ENCODE results near the gene OSBPL10.

OSBPL10 gene

DNA sequence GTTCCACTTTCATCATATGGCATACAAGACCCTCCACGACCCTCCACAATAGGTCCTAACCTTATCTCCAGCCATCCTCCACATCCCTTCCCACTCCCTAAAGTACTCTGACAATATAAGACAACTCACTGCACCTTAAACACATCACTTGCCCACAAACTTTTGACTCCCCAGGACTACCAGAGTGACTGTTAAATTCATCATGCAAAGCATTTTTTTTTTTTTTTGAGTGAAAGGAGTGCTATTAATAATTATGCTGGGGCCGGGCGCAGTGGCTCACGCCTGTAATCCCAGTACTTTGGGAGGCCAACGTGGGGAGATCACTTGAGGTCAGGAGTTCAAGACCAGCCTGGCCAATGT lies 55.8 kb downstream of the OSBPL10 start:
- DNase-seq (ENCODE audit: low read depth in 2 of 2) = no peak

DNA sequence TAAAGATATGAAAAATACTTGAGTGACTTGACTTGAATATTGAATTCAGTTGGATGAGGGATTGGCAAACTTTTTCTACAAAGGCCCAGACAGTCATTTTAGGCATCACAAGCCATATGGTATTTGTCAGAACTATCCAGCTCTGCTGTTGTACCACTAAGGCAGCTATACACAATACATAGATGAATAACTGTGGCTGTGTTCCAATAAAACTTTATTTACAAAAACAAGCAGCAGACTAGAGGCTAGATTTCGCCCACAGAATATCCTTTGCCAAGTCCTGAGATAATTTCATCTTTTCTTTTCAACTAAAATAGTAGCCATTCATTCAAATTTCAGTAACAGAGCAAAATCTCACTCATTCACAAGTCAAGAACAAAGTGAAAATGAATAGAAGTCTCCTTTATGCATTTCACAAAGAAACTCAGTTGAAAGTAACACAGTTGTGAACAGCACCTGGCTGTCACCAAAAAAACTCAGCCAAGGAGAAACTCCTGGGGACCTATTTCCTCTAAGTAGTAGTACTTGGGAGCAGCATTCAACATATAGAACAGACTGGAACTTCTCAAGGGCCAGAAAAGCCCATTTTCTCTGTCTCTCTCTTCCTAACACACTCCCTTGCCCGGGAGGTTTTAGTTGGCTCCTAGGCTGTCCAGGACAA lies 56.3 kb downstream of the OSBPL10 start:
- DNase-seq (ENCODE audit: low read depth in 2 of 2) = no peak

- DNase-seq (ENCODE audit: low read depth in 2 of 2) = no peak
Measured at GRCh38 chr3:31922962-31923361, 58.1 kb downstream of the OSBPL10 start.

GRCh38 chr3:31921837-31922236 lies 59.2 kb downstream of the OSBPL10 start:
- no peak for DNase-seq (ENCODE audit: low read depth in 2 of 2)

DNA sequence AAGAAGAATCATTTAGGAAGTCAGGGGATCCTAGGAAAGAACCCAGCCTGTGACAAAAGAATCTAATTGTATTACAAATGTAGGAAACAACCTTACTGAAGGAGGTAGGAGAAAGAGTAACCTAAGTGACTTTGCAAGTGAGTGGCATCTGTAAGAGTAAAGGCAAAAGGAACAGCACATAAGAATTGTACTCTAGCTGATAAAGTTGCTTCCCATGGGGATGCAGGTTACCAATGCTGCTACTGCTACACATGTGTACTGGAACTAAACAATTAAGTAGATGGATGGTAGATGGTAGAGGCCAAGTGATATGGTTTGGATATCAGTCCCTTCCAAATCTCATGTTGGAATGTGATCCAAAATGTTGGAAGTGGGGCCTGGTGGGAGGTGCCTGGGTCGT lies 60.8 kb downstream of the OSBPL10 start:
- no peak for DNase-seq (ENCODE audit: low read depth in 2 of 2)

- DNase-seq (ENCODE audit: low read depth in 2 of 2) = no peak
Measured at GRCh38 chr3:31919528-31919927, 61.5 kb downstream of the OSBPL10 start.

- DNase-seq (ENCODE audit: low read depth in 2 of 2) = no peak
Measured at GRCh38 chr3:31918179-31919150, 62.6 kb downstream of the OSBPL10 start.

GRCh38 chr3:31917303-31918005 lies 63.6 kb downstream of the OSBPL10 start:
- no peak for DNase-seq (ENCODE audit: low read depth in 2 of 2)

GRCh38 chr3:31911643-31912042 lies 69.4 kb downstream of the OSBPL10 start:
- no peak for DNase-seq (ENCODE audit: low read depth in 2 of 2)

DNA sequence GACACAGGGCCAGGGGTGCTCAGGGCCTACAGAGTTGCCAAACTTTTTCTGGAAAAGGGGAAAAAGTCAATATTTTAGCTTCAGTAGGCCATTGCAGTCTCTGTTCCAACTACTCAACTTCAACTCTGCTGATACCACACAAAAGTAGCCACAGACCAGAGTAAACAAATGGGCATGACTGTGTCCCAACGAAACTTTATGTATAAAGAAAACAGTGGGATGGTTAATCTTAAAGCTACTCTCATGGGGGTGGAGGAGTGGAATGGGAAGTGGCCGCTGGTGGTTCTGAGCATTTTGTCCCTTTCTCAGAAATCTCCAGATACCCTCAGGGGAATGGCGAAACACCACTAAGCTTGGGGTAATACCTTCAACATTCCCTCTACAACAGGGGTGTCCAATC lies 69.9 kb downstream of the OSBPL10 start:
- no peak for DNase-seq (ENCODE audit: low read depth in 2 of 2)

DNA sequence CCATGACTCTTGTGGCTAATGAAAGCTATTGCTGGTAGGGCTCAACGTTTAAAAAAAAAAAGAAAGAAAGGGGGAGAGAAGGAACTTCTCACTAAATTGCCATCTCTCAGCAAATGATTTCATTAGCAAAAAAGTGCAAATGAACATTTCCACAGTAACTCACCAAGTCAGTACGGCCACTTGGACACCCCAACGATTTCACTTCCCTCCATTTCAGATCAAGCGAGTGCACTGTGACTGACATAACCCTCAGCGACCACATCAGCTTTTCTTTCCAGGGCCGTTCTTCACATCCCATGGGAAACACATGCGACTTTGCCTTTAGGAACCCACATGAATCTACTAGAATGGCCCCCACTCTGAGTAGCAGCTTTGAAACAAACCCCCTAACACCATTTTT lies 71.6 kb downstream of the OSBPL10 start:
- DNase-seq (ENCODE audit: low read depth in 2 of 2) = no peak

DNA sequence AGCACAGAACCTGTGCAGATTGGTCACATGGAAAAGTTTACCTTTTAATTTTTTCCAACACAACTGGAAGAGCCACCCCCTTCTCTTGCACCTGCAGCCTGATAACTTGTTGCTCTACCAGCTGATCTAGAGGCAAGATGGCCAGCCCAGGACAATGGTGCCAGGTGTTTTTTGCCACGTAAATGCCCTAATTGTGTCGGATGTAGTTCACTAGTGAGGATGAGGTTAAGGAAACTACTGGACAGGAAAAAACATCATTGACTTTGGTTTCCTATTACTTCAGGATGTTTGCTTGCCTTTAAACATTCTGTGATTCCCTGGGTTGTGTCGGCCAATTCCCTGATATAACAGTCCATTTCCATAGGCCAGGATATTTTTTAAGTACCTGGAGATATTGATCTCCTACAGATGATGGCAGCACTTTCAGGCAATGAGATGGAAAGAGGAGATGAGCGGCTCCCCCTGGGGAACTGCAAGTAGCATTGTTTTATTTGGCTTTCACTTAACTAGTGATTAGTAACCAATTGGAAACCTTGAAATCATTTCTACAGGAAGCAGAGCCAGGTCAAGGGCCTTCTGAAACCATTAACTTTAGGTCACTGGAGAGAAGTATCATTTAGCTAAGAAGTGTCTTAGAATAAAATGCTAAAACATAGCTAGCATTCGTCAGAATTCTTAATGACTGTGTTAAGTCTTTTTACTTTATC lies 72.5 kb downstream of the OSBPL10 start:
- no peak for DNase-seq (ENCODE audit: low read depth in 2 of 2)

DNA sequence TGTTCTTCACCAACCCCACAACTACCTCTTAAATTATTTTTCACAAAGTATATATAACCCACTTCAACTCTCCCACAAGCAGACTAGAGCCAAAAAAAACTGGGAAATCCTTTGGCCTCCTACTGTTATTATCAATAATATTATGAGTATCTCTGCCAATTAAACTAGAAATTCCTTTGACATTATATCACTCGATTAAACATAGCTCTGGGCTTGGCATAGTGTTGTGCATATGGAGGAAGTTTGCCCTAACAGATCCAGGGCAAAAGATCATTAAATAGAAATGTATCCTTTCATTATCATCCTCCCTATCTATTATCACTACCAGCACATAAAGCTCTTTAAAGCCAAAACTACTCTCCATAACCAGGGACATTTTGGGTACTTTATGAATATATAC lies 74.9 kb downstream of the OSBPL10 start:
- DNase-seq (ENCODE audit: low read depth in 2 of 2) = no peak

DNA sequence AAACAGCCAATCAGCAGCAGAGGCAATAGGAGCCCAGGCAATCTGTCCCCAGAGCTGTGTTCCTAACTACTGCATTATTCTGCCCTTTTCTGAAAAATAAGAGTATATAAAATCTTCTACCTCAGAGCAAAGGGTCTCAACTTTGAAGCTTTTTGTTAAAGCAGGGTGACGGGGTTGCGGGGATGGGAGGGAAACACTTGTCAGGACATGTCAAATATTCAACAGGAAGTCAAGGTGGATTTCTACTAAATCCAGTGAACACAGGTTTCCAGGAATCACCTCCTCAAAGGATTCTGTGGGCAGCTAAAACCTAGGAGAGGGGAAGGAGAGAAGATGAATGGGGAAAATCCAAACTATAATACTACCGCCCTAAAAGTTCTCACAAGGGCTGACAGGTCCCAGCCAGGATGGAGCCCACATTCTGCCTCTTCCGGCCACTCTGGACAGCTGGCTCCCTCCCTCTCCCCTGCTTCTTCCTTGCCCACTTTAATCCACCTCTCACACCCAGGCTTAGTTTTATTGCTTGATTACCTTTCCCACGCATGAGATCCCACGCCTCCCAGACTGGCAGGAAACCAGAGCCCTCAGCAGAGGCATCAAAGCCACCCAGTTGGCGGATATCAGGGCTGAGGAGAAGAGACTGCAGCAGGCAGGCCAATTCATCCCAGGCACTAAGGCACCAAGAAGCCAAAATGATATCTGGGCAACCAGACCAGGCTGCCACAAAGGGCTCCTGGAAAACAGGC lies 77.2 kb downstream of the OSBPL10 start:
- no peak for DNase-seq (ENCODE audit: low read depth in 2 of 2)

- no peak for DNase-seq (ENCODE audit: low read depth in 2 of 2)
Measured at GRCh38 chr3:31900583-31900982, 80.5 kb downstream of the OSBPL10 start.

DNA sequence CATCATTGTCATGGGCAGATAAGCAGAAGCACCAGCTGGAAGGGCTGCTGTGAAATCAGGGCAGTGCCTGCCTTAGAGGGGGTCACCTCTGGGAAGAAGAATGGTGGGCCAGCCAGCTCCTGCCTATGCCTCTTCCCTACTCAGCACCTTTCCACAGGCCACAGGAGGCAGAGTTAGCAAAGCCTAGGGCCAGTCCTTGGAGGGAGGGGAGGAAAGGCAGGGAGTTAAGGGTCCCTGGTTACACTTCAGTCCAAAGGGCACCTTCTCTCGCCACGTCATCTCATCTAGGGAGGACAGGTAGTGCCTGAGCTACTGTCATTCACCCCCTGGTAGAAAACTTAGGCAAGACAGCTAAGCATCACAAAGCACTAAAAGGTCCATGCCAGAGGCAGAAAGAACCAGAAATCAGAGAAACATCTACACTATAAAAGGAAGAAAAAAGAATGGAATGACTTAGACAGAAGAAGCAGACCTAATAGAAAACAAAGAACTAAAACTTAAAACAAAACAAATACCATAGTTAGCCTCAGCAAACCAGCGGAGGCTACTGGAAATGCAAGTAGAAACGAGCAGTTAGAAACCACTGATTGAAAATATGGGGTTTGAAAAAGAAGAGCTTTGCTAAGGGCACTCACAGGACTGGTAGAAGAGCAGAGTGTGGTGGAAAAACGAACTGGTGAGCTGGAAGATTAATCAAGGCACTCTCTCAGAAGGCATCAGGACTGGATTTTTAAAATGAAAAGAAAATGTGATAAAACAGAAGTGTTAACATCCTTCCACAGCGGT lies 84.2 kb downstream of the OSBPL10 start:
- DNase-seq (ENCODE audit: low read depth in 2 of 2) = no peak

DNA sequence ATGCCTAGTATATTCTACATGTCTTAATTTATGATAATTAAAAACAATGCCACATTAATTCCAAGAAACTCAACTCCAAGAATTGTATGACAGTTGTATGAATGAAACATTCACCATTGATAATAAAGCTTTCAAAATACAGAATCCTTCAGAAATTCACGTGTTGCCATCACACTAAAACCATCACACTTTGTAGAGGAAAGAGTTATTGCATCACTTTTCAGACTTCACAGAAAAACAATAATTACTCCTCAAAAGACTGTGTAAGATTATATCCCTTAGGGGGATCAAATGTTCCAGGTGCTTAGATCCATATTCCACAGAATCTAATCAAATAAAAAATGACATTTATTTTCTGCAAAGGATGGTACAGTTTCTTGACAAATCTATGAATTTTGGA lies 85.0 kb downstream of the OSBPL10 start:
- DNase-seq (ENCODE audit: low read depth in 2 of 2) = no peak

GRCh38 chr3:31895471-31895870 lies 85.6 kb downstream of the OSBPL10 start:
- no peak for DNase-seq (ENCODE audit: low read depth in 2 of 2)

DNA sequence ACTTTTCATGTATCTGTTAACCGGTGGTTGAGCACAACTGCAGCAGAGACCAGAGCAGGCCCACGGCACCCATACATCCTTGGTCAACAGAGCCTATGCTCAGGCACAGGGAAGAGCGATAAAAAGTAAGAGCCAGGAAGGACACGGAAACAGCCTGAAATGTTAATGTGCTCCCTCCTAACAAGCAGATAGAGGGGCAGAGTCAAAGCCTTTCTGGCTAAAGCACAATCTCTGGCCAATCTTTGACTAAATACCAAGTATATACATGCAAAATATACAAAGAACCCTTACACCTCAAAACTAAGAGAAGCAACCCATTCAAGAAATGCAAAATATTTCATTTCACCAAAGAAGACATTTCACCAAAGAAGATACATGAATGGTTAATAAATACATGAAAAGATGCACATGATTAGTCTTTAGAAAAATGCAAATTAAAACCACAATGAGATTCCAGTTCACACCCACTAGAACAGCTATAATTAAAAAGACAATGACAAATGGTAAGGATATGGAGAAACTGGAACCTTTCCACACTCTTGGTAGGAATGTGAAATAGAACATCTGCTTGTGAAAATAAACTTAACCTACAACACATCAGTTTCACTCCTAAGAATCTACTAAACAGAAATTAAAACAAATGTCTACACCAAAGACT lies 88.0 kb downstream of the OSBPL10 start:
- no peak for DNase-seq (ENCODE audit: low read depth in 2 of 2)

DNA sequence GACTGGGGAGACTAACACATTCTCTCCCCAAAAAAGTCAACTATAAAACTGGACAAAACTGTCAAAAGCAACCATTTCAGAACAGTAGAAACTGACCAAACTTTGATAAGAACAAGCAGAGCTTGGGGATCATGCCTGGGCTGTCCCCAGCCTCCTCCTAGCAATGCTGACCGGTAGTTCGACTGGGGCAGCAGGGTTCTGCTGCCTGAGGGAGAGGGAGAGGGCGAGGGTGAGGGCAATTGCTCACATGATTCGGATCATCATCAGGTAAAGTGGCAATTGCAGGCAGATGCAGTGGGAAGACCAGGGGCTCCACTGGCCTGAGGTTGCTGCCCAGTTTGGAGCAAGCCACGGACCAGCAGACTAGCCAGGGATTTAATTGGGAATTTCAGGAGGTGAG lies 88.6 kb downstream of the OSBPL10 start:
- DNase-seq (ENCODE audit: low read depth in 2 of 2) = no peak

Data from activated CD8-positive, alpha-beta memory T cell treated with anti-CD3 and anti-CD28 coated beads for 4 hours (primary cell).